Vagina (tissue), 2 donors: ENCODE results near the gene CFAP52. TPM values are rescaled to one million over a fixed set of nuclear protein-coding genes. Genes with fewer than 3 reads are reported as not detected.
"Not testable (repeated sequence)": the region's sequence is repeated elsewhere in the genome, so short reads cannot be mapped to it uniquely, and the experiment has no call there.

Experiments used
- DNase-seq, 2 donors: peaks; one replicate each; pipeline ENCODE4 v3.0.0-alpha.2; 2017; ENCODE audit errors: extremely low spot score in 2 of 2
- H3K27ac ChIP-seq: fragments of 200-600 bp; sonication (generic); one replicate; pipeline ENCODE4 v1.5.1; 2019
- H3K27me3 ChIP-seq: fragments of 200-600 bp; sonication (generic); one replicate; pipeline ENCODE4 v1.5.1; 2019
- H3K36me3 ChIP-seq, 2 donors: fragments of 200-600 bp; sonication (generic); one replicate each; pipeline ENCODE4 v1.5.1; 2017 to 2019
- H3K4me1 ChIP-seq: fragments of 200-600 bp; sonication (generic); one replicate; pipeline ENCODE4 v1.5.1; 2019
- H3K4me3 ChIP-seq, 2 donors: fragments of 200-600 bp; sonication (generic); 1 replicate in 1 of 2; 2 replicates in 1 of 2; pipeline ENCODE4 v1.5.1; 2016 to 2019
- H3K9me3 ChIP-seq: fragments of 200-600 bp; sonication (generic); one replicate; pipeline ENCODE4 v1.5.1; 2019
- CTCF ChIP-seq, 3 experiments: fragments of 450-650 bp in 2 of 3; fragments of 200-600 bp in 1 of 3; sonication (generic) in 1 of 3; IDR thresholded peaks; one replicate each; pipeline ENCODE4 v1.5.1; 2017 to 2019; ENCODE audit warnings: antibody characterized with exemption in 3 of 3, mild to moderate bottlenecking in 2 of 3, moderate library complexity in 2 of 3
- POLR2A ChIP-seq, 2 donors: fragments of 450-650 bp; IDR thresholded peaks; one replicate each; pipeline ENCODE4 v1.6.1; 2017; ENCODE audit warnings: antibody characterized with exemption in 2 of 2, mild to moderate bottlenecking in 2 of 2, moderate library complexity in 2 of 2
- POLR2AphosphoS5 ChIP-seq, 2 donors: sonication (generic); formaldehyde crosslinking; IDR thresholded peaks; one replicate each; pipeline ENCODE4 v1.9.0; 2017; ENCODE audit warnings: antibody characterized with exemption in 2 of 2, mild to moderate bottlenecking in 2 of 2, low read depth in 1 of 2; ENCODE audit not compliant: insufficient read depth in 1 of 2
- intact Hi-C: fragments of 100-400 bp; cut with DNase I; formaldehyde crosslinking; loops from one replicate; pipeline ENCODE4 v1.15.1; 2023
- total RNA-seq: library from RNA; depleted of rRNA; stranded (reverse); fragments of >200 nt; gene quantifications from one replicate; pipeline ENCODE4 v1.2.3, GENCODE V29; 2016

CFAP52 gene
- total RNA-seq, 1 donor from 2014 or later = 2.5 TPM

GRCh38 chr17:9632741-9633140 lies 56.3 kb downstream of the CFAP52 start:
- H3K27ac ChIP-seq = no peak overlapping the region
- no peaks in the 10 kb centered on the region for H3K9me3 ChIP-seq
- TF ChIP-seq POLR2AphosphoS5 (IDR thresholded peaks at IDR 0.05; ENCODE audit: insufficient read depth in 1 of 2, low read depth in 1 of 2) = no peak
- no peak for TF ChIP-seq CTCF (IDR thresholded peaks at IDR 0.05)
- TF ChIP-seq POLR2A (IDR thresholded peaks at IDR 0.05) = no peak
- DNase-seq = no peak
- no peaks in the 10 kb centered on the region for H3K27me3 ChIP-seq
- no peak overlapping the region for H3K4me3 ChIP-seq
- intact Hi-C loops = no loop called here
- H3K36me3 ChIP-seq = no peaks in the 10 kb centered on the region
- no peaks in the 10 kb centered on the region for H3K4me1 ChIP-seq

DNA sequence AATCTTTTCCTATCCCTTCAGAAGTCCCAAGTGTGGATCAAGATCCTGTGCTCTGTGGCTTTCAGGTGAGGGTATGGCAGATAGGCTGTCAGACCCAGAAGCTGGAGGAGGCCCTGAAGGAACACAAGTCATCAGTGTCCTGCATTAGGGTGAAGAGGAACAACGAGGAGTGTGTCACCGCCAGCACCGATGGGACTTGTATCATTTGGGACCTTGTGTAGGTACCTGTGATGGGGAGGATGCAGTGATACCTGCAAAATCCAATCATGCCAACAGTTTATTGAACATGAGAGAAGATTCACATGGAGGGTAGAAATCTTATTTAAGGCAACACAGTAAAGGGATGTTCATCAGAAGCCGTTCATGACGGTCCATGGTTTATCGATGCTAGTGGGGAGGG lies 58.9 kb downstream of the CFAP52 start:
- H3K9me3 ChIP-seq = no peaks in the 10 kb centered on the region
- intact Hi-C loops = no loop called here

DNA sequence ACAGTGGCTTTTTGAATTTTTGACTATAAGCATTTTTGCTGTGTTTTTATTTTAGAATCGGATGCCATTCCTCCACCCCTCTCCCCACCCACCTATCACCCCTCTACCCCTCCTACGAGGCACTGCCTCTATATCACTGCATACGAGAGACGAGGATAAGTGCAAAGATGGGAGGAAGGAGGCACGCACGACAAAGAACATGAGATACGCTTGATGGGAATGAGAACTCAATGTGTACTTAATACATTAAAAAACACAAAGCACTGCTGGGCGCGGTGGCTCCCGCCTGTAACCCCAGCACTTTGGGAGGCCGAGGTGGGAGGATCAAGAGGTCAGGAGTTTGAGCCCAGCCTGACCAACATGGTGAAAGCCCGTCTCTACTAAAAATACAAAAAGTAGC lies 60.1 kb downstream of the CFAP52 start:
- Histone ChIP-seq H3K36me3 (no peaks in the 10 kb centered on the region), H3K4me3 (no peak overlapping the region), H3K9me3 (no peaks in the 10 kb centered on the region), H3K4me1 (no peaks in the 10 kb centered on the region), H3K27me3 (no peaks in the 10 kb centered on the region), H3K27ac (no peak overlapping the region)
- intact Hi-C loops = no loop called here
- TF ChIP-seq POLR2A (IDR thresholded peaks at IDR 0.05) (no peak), POLR2AphosphoS5 (IDR thresholded peaks at IDR 0.05; ENCODE audit: insufficient read depth in 1 of 2, low read depth in 1 of 2) (no peak), CTCF (IDR thresholded peaks at IDR 0.05) (no peak)
- no peak for DNase-seq

More for the DNA sequence above, 58.9 kb downstream of the CFAP52 start:
- no peaks in the 10 kb centered on the region for H3K27me3 ChIP-seq
- no peak overlapping the region for H3K4me3 ChIP-seq
- no peak for TF ChIP-seq POLR2AphosphoS5 (IDR thresholded peaks at IDR 0.05; ENCODE audit: insufficient read depth in 1 of 2, low read depth in 1 of 2)
- no peak for TF ChIP-seq CTCF (IDR thresholded peaks at IDR 0.05)
- no peak for TF ChIP-seq POLR2A (IDR thresholded peaks at IDR 0.05)
- DNase-seq = no peak
- no peak overlapping the region for H3K27ac ChIP-seq
- no peaks in the 10 kb centered on the region for H3K36me3 ChIP-seq
- no peaks in the 10 kb centered on the region for H3K4me1 ChIP-seq

- peaks cover 11% of the 10 kb centered on the region for H3K4me1 ChIP-seq
- H3K27me3 ChIP-seq, H3K27ac ChIP-seq, H3K36me3 ChIP-seq, H3K4me3 ChIP-seq, DNase-seq, intact Hi-C loops, H3K9me3 ChIP-seq: not testable (repeated sequence)
Observed at GRCh38 chr17:9640388-9640787, 63.9 kb downstream of the CFAP52 start.

- intact Hi-C loops = no loop called here
- TF ChIP-seq POLR2AphosphoS5 (IDR thresholded peaks at IDR 0.05; ENCODE audit: insufficient read depth in 1 of 2, low read depth in 1 of 2) = no peak
- no peak for TF ChIP-seq CTCF (IDR thresholded peaks at IDR 0.05)
- TF ChIP-seq POLR2A (IDR thresholded peaks at IDR 0.05) = no peak
- no peak for DNase-seq
- H3K9me3 ChIP-seq = no peaks in the 10 kb centered on the region
- no peak overlapping the region for H3K4me3 ChIP-seq
- H3K27ac ChIP-seq = no peak overlapping the region
- H3K27me3 ChIP-seq = no peaks in the 10 kb centered on the region
- H3K36me3 ChIP-seq = no peaks in the 10 kb centered on the region
- H3K4me1 ChIP-seq = peaks cover 20% of the 10 kb centered on the region
Observed at GRCh38 chr17:9643611-9644010, 67.2 kb downstream of the CFAP52 start.
